Left ventricle myocardium inferior (tissue), 1 donor: ENCODE data around the gene SESN1. TPM values are rescaled to one million over a fixed set of nuclear protein-coding genes. Genes with fewer than 3 reads are reported as not detected.

ENCODE experiments used
- DNase-seq: peaks from one replicate; pipeline ENCODE4 v3.0.0-alpha.2; 2020
- H3K27ac ChIP-seq: fragments of 200-600 bp; replicated peaks from 2 replicates; pipeline ENCODE4 v1.8.0; 2021
- H3K27me3 ChIP-seq: fragments of 200-600 bp; 2 replicates; pipeline ENCODE4 v1.8.0; 2021; ENCODE audit warnings: low read depth
- H3K36me3 ChIP-seq: fragments of 200-600 bp; 2 replicates; pipeline ENCODE4 v1.8.0; 2021
- H3K4me1 ChIP-seq: fragments of 200-600 bp; 2 replicates; pipeline ENCODE4 v1.8.0; 2021
- H3K4me3 ChIP-seq: fragments of 200-600 bp; 2 replicates; pipeline ENCODE4 v1.8.0; 2021; ENCODE audit warnings: mild to moderate bottlenecking, moderate library complexity
- H3K9me3 ChIP-seq: fragments of 200-600 bp; replicated peaks from 2 replicates; pipeline ENCODE4 v1.8.0; 2021
- CTCF ChIP-seq: fragments of 200-600 bp; IDR thresholded peaks from 2 replicates; pipeline ENCODE4 v1.8.0; 2021; ENCODE audit warnings: antibody characterized with exemption, mild to moderate bottlenecking, borderline replicate concordance
- intact Hi-C: fragments of 100-400 bp; cut with micrococcal nuclease; formaldehyde crosslinking; loops from one replicate; pipeline ENCODE4 v1.11.0; 2022
- total RNA-seq: library from RNA; stranded (reverse); fragmentation: NEBNext Ultra II Directional; extraction: Animal tissue kit (Norgen Biotek cat#: 25700); gene quantifications from one replicate; pipeline ENCODE4 v1.2.1, GENCODE V29; 2021
- donor health status: DM: no; HTN: yes; CAD: no; lungs with severe emphysema.

SESN1 gene
- total RNA-seq, 1 donor from 2014 or later: 44.1 TPM

- DNase-seq: no peak
- Histone ChIP-seq H3K4me1 (peaks cover 82% of the 10 kb centered on the region), H3K4me3 (peak overlapping the region; percentile 1), H3K27ac (peak overlapping the region; percentile 10), H3K9me3 (no peaks in the 10 kb centered on the region), H3K27me3 (no peaks in the 10 kb centered on the region), H3K36me3 (no peaks in the 10 kb centered on the region)
- intact Hi-C loops: no loop called here
- no peak for TF ChIP-seq CTCF
These were observed 42.5 kb downstream of the SESN1 start for GRCh38 chr6:109052018-109052651.

- Histone ChIP-seq H3K4me1 (peaks cover 76% of the 10 kb centered on the region), H3K4me3 (no peak overlapping the region), H3K27me3 (no peaks in the 10 kb centered on the region), H3K9me3 (no peaks in the 10 kb centered on the region), H3K36me3 (no peaks in the 10 kb centered on the region), H3K27ac (peak overlapping the region; percentile 10)
- intact Hi-C loops: no loop called here
- no peak for DNase-seq
- no peak for TF ChIP-seq CTCF
These were observed 43.2 kb downstream of the SESN1 start for GRCh38 chr6:109051301-109052017.

GRCh38 chr6:109050447-109051102, 44.1 kb downstream of the SESN1 start:
- TF ChIP-seq CTCF: no peak
- no peaks in the 10 kb centered on the region for H3K9me3 ChIP-seq
- H3K27ac ChIP-seq: no peak overlapping the region
- no peaks in the 10 kb centered on the region for H3K27me3 ChIP-seq
- H3K4me1 ChIP-seq: peaks cover 73% of the 10 kb centered on the region
- no peak overlapping the region for H3K4me3 ChIP-seq
- DNase-seq: no peak
- intact Hi-C loops: no loop called here
- H3K36me3 ChIP-seq: no peaks in the 10 kb centered on the region

GRCh38 chr6:109050012-109050411, 44.6 kb downstream of the SESN1 start:
- no peak overlapping the region for H3K27ac ChIP-seq
- no peak for DNase-seq
- H3K36me3 ChIP-seq: no peaks in the 10 kb centered on the region
- no peaks in the 10 kb centered on the region for H3K27me3 ChIP-seq
- no peak overlapping the region for H3K4me3 ChIP-seq
- TF ChIP-seq CTCF: no peak
- H3K9me3 ChIP-seq: no peaks in the 10 kb centered on the region
- peaks cover 71% of the 10 kb centered on the region for H3K4me1 ChIP-seq
- intact Hi-C loops: no loop called here

- Histone ChIP-seq H3K4me3 (no peak overlapping the region), H3K27me3 (no peaks in the 10 kb centered on the region), H3K4me1 (peaks cover 62% of the 10 kb centered on the region), H3K9me3 (no peaks in the 10 kb centered on the region), H3K36me3 (no peaks in the 10 kb centered on the region), H3K27ac (peak overlapping the region; percentile 48)
- TF ChIP-seq CTCF: no peak
- no peak for DNase-seq
- intact Hi-C loops: no loop called here
These were observed 45.8 kb downstream of the SESN1 start for GRCh38 chr6:109048670-109049415.
